A549 (cell line): Measurements from ENCODE around the gene GATC. TPM values are rescaled to one million over a fixed set of nuclear protein-coding genes. Genes with fewer than 3 reads are reported as not detected.

Experiments
- ATAC-seq, 2 experiments: fragments of 200-7000 bp in 1 of 2; fragments of >200 bp in 1 of 2; cut with Nextera tagmentation in 1 of 2; cut with Tn5 transposase in 1 of 2; 3 replicates each; pipeline versions ENCODE4 v1.8.0 to v1.9.1; 2018 to 2020; ENCODE audit warnings: mild to moderate bottlenecking in 1 of 2, moderate library complexity in 1 of 2
- CTCF ChIA-PET: fragments of 300-600 bp; sonication (Branson Sonifier 250); formaldehyde crosslinking; extraction: SDS; loops from one replicate; lab custom pipeline; 2021; ENCODE audit warnings: antibody characterized with exemption, inconsistent platforms; lab: Yijun Ruan, JAX
- POLR2A ChIA-PET: fragments of 350-600 bp; formaldehyde crosslinking; extraction: SDS; loops from one replicate; lab custom pipeline; 2021; ENCODE audit warnings: antibody characterized with exemption, inconsistent platforms; lab: Yijun Ruan, JAX
- DNase-seq, 2 experiments: peaks; one replicate each; pipeline versions ENCODE4 v3.0.0 to v3.0.0-alpha.2; 2011 to 2016; ENCODE audit warnings: low read depth in 1 of 2, low spot score in 1 of 2
- FAIRE-seq: peaks from 2 replicates; lab custom pipeline; 2011; peaks lifted over from hg19 to GRCh38; lab: Jason Lieb, UNC
- H3K27ac ChIP-seq, 2 experiments: fragments of >200 bp; sonication (Bioruptor Twin); formaldehyde crosslinking; 3 replicates each; pipeline ENCODE4 v1.5.1; 2016 to 2017
- H3K4me1 ChIP-seq: fragments of >200 bp; sonication (Bioruptor Twin); formaldehyde crosslinking; 3 replicates; pipeline ENCODE4 v1.6.1; 2016
- H3K4me2 ChIP-seq: fragments of >200 bp; sonication (Bioruptor Twin); formaldehyde crosslinking; 3 replicates; pipeline ENCODE4 v1.6.1; 2016
- H3K4me3 ChIP-seq: fragments of >200 bp; sonication (Bioruptor Twin); formaldehyde crosslinking; 3 replicates; pipeline ENCODE4 v1.5.1; 2016
- H3K9me3 ChIP-seq: fragments of >200 bp; sonication (Bioruptor Twin); formaldehyde crosslinking; 3 replicates; pipeline ENCODE4 v1.6.1; 2016
- ATOH8 ChIP-seq: fragments of 250-450 bp; sonication (Bioruptor Pico); IDR thresholded peaks from 2 replicates; pipeline ENCODE4 v1.5.0; 2020; ENCODE audit warnings: low read depth, mild to moderate bottlenecking, moderate library complexity
- BCL3 ChIP-seq: fragments of >200 bp; sonication (Bioruptor Twin); formaldehyde crosslinking; IDR thresholded peaks from 3 replicates; pipeline ENCODE4 v1.6.1; 2016
- BHLHE40 ChIP-seq: IDR thresholded peaks from 2 replicates; pipeline ENCODE4 v1.6.1; 2012; ENCODE audit warnings: low read depth, low read length, inconsistent platforms
- CBX2 ChIP-seq: fragments of 200-600 bp; sonication (generic); IDR thresholded peaks from 2 replicates; pipeline ENCODE4 v1.6.1; 2016; ENCODE audit warnings: low read depth, mild to moderate bottlenecking, borderline replicate concordance
- CBX8 ChIP-seq: fragments of 200-600 bp; sonication (generic); IDR thresholded peaks from 2 replicates; pipeline ENCODE4 v1.6.1; 2016
- E2F6 ChIP-seq: IDR thresholded peaks from 2 replicates; pipeline ENCODE4 v1.6.1; 2012; ENCODE audit warnings: low read depth, borderline replicate concordance
- EHF ChIP-seq: fragments of 250-450 bp; sonication (Bioruptor Pico); IDR thresholded peaks from 2 replicates; pipeline ENCODE4 v1.5.0; 2020; ENCODE audit warnings: mild to moderate bottlenecking
- ESRRA ChIP-seq: fragments of 150-350 bp; IDR thresholded peaks from 2 replicates; pipeline ENCODE4 v1.6.1; 2014; ENCODE audit warnings: mild to moderate bottlenecking, low read length, borderline replicate concordance
- HEYL ChIP-seq: fragments of 250-450 bp; sonication (Bioruptor Pico); IDR thresholded peaks from 2 replicates; pipeline ENCODE4 v1.8.0; 2021; ENCODE audit warnings: mild to moderate bottlenecking, moderate library complexity
- HOXA7 ChIP-seq: fragments of 250-450 bp; sonication (Bioruptor Pico); IDR thresholded peaks from 2 replicates; pipeline ENCODE4 v1.5.0; 2020; ENCODE audit warnings: mild to moderate bottlenecking, moderate library complexity
- KDM1A ChIP-seq: fragments of 200-600 bp; sonication (generic); IDR thresholded peaks from 2 replicates; pipeline ENCODE4 v1.6.1; 2016; ENCODE audit warnings: low read depth, mild to moderate bottlenecking
- KDM5A ChIP-seq: fragments of 200-600 bp; sonication (generic); IDR thresholded peaks from 2 replicates; pipeline ENCODE4 v1.6.1; 2016; ENCODE audit warnings: antibody characterized with exemption, mild to moderate bottlenecking
- MAFK ChIP-seq: fragments of 450-650 bp; IDR thresholded peaks from 2 replicates; pipeline ENCODE4 v1.6.1; 2014; ENCODE audit not compliant: partially characterized antibody
- NPAS2 ChIP-seq: fragments of 250-450 bp; sonication (Bioruptor Pico); IDR thresholded peaks from 2 replicates; pipeline ENCODE4 v1.8.0; 2022; ENCODE audit warnings: mild to moderate bottlenecking, moderate library complexity, borderline replicate concordance
- PHF8 ChIP-seq: fragments of 200-600 bp; sonication (generic); IDR thresholded peaks from 2 replicates; pipeline ENCODE4 v1.6.1; 2016; ENCODE audit warnings: low read depth, mild to moderate bottlenecking, antibody characterized with exemption, moderate library complexity, borderline replicate concordance
- POLR2AphosphoS2 ChIP-seq: conservative IDR thresholded peaks from 2 replicates; pipeline ENCODE4 v1.6.1; 2012; ENCODE audit warnings: low read length, improper control_type of control experiment, inconsistent platforms
- RAD21 ChIP-seq, 2 experiments: fragments of >200 bp in 1 of 2; sonication (Bioruptor Twin) in 1 of 2; formaldehyde crosslinking in 1 of 2; IDR thresholded peaks in 1 of 2; conservative IDR thresholded peaks in 1 of 2; 2 replicates in 1 of 2; 3 replicates in 1 of 2; pipeline ENCODE4 v1.6.1; 2012 to 2018; ENCODE audit warnings: inconsistent platforms in 1 of 2
- RCOR1 ChIP-seq: fragments of 150-350 bp; IDR thresholded peaks from 2 replicates; pipeline ENCODE4 v1.6.1; 2014; ENCODE audit warnings: antibody characterized with exemption, low read length, low read depth
- REST ChIP-seq: fragments of 200-600 bp; sonication (generic); IDR thresholded peaks from 2 replicates; pipeline ENCODE4 v1.6.1; 2016; ENCODE audit warnings: antibody characterized with exemption, mild to moderate bottlenecking, moderate library complexity
- ZFP36 ChIP-seq: fragments of 450-650 bp; IDR thresholded peaks from 2 replicates; pipeline ENCODE4 v1.6.1; 2014; ENCODE audit warnings: borderline replicate concordance; ENCODE audit not compliant: partially characterized antibody
- ZNF302 ChIP-seq: fragments of 250-450 bp; sonication (Bioruptor Pico); IDR thresholded peaks from 2 replicates; pipeline ENCODE4 v1.9.0; 2021; ENCODE audit warnings: inconsistent platforms, mild to moderate bottlenecking, moderate library complexity
- WGBS: methylation state at CpG from one replicate; pipeline ENCODE4 v1.1.6; 2017; ENCODE audit errors: missing lambda C conversion rate; 5-methylcytosine and 5-hydroxymethylcytosine counted together
- polyA plus RNA-seq, 4 experiments: library from polyadenylated mRNA; depleted of rRNA in 3 of 4; stranded (reverse); fragments of >200 nt; fragmentation: RNase III in 1 of 4; extraction: RNeasy Plus Mini Kit Qiagen cat#74134 plus additional on column Dnase treatment in 1 of 4; gene quantifications; 2 replicates in 3 of 4; 3 replicates in 1 of 4; pipeline ENCODE4 v1.2.3, GENCODE V29; 2011 to 2017

The GATC gene
- polyA plus RNA-seq, 2 of the 4 experiments (the other 2 are of a cell fraction): 22.5 to 40.6 TPM

GRCh38 chr12:120480211-120480610 lies 34.0 kb downstream of the GATC start:
- TF ChIP-seq BCL3 (no peak), ZNF302 (CRISPR knock-in tag) (no peak), BHLHE40 (no peak), ZFP36 (no peak)
- H3K4me1 ChIP-seq: peaks cover 6% of the 10 kb centered on the region; the same call in 1 of the 3 replicates
- 28% methylated on average over 1 of the region's 1 CpG for WGBS
- DNase-seq: no peak
- H3K27ac ChIP-seq: 0 out of 6 replicates have a peak overlapping the region, but pooled peaks of 1 of the 2 experiments have one; percentile 30
- ATAC-seq: peak; percentile 39 to 57; a peak in 4 of 6 replicates
- no peak overlapping the region for H3K4me3 ChIP-seq
- FAIRE-seq: no peak
- no peak overlapping the region for H3K4me2 ChIP-seq
- H3K9me3 ChIP-seq: no peaks in the 10 kb centered on the region
- CTCF ChIA-PET: interaction anchor here (1.6 kb wide), 1 partner anchor 10 kb away, joined by 6 read pairs; the partner anchor contains the start of gene SRSF9
- POLR2A ChIA-PET: no interaction called here

- TF ChIP-seq POLR2AphosphoS2 (no peak), RCOR1 (no peak), CBX2 (no peak), E2F6 (no peak)
- POLR2A ChIA-PET: no interaction called here
- ATAC-seq (no peak), DNase-seq (no peak), FAIRE-seq (no peak)
- no peak overlapping the region for H3K4me2 ChIP-seq
- no peak overlapping the region for H3K27ac ChIP-seq
- no peaks in the 10 kb centered on the region for H3K9me3 ChIP-seq
- peaks cover 6% of the 10 kb centered on the region; the same call in 1 of the 3 replicates for H3K4me1 ChIP-seq
- H3K4me3 ChIP-seq: no peak overlapping the region
- 90% methylated on average over 9 of the region's 9 CpGs for WGBS
- CTCF ChIA-PET: interaction anchor here (0.7 to 1.3 kb wide), 4 partner anchors 9 to 51 kb away, joined by 3 to 4 read pairs (median 4); no protein-coding TSS in a partner anchor
Observed at GRCh38 chr12:120481022-120481767, 35.0 kb downstream of the GATC start.

- DNase-seq (no peak), ATAC-seq (no peak), FAIRE-seq (no peak)
- Histone ChIP-seq H3K4me2 (no peak overlapping the region), H3K4me1 (peaks cover 6% of the 10 kb centered on the region; the same call in 1 of the 3 replicates), H3K4me3 (no peak overlapping the region), H3K9me3 (no peaks in the 10 kb centered on the region), H3K27ac (no peak overlapping the region)
- 94% methylated on average over 1 of the region's 1 CpG for WGBS
- POLR2A ChIA-PET: interaction anchor here (1.0 kb wide), 1 partner anchor 13 kb away, joined by 5 read pairs; no protein-coding TSS in a partner anchor
- CTCF ChIA-PET: interaction anchor here (0.7 to 1.9 kb wide), 7 partner anchors 9 to 147 kb away, joined by 3 to 9 read pairs (median 3); partner anchors contain the start of gene SRSF9
- TF ChIP-seq MAFK (no peak), BCL3 (no peak), NPAS2 (CRISPR knock-in tag) (no peak), ESRRA (no peak), E2F6 (no peak), HEYL (CRISPR knock-in tag) (no peak), RAD21 (conservative IDR thresholded peaks at IDR 0.05 in 1 of 2, IDR thresholded peaks at IDR 0.05 in 1 of 2) (no peak), KDM5A (no peak), CBX8 (no peak), PHF8 (no peak), HOXA7 (CRISPR knock-in tag) (no peak), EHF (no peak), REST (no peak), KDM1A (no peak), ATOH8 (CRISPR knock-in tag) (no peak), CBX2 (no peak)
Observed at GRCh38 chr12:120483621-120484020, 37.4 kb downstream of the GATC start.
